Smooth muscle cell (in vitro differentiated cells): ENCODE results near the gene GIMD1. TPM values are rescaled to one million over a fixed set of nuclear protein-coding genes. Genes with fewer than 3 reads are reported as not detected.

Source experiments
- DNase-seq: peaks from one replicate; lab custom pipeline; 2025; ENCODE audit not compliant: unreplicated experiment; lab: John Stamatoyannopoulos, UW
- H2AFZ ChIP-seq: fragments of 200-600 bp; sonication (generic); 2 replicates; pipeline ENCODE4 v1.6.0; 2016; ENCODE audit warnings: antibody characterized with exemption, low read depth, mild to moderate bottlenecking
- H3F3A ChIP-seq: fragments of 200-600 bp; sonication (generic); 2 replicates; pipeline ENCODE4 v1.6.0; 2017; ENCODE audit warnings: antibody characterized with exemption, low read depth
- H3K27ac ChIP-seq: fragments of 200-600 bp; sonication (generic); 2 replicates; pipeline ENCODE4 v1.5.1; 2016; ENCODE audit warnings: low read depth, mild to moderate bottlenecking
- H3K27me3 ChIP-seq: fragments of 200-600 bp; sonication (generic); 2 replicates; pipeline ENCODE4 v1.6.1; 2016; ENCODE audit warnings: low read depth, mild to moderate bottlenecking
- H3K36me3 ChIP-seq: fragments of 200-600 bp; sonication (generic); 2 replicates; pipeline ENCODE4 v1.5.1; 2016; ENCODE audit warnings: low read depth
- H3K4me1 ChIP-seq: fragments of 200-600 bp; sonication (generic); 2 replicates; pipeline ENCODE4 v1.5.1; 2016; ENCODE audit warnings: low read depth
- H3K4me2 ChIP-seq: fragments of 200-600 bp; sonication (generic); 2 replicates; pipeline ENCODE4 v1.6.0; 2016; ENCODE audit warnings: mild to moderate bottlenecking
- H3K4me3 ChIP-seq: fragments of 200-600 bp; sonication (generic); 2 replicates; pipeline ENCODE4 v1.5.1; 2016; ENCODE audit warnings: mild to moderate bottlenecking
- H3K79me2 ChIP-seq: fragments of 200-600 bp; sonication (generic); 2 replicates; pipeline ENCODE4 v1.6.0; 2016; ENCODE audit warnings: low read depth, mild to moderate bottlenecking
- H3K9ac ChIP-seq: fragments of 200-600 bp; sonication (generic); 2 replicates; pipeline ENCODE4 v1.6.0; 2016; ENCODE audit warnings: low read depth
- H3K9me3 ChIP-seq: fragments of 200-600 bp; sonication (generic); replicated peaks from 2 replicates; pipeline ENCODE4 v1.5.1; 2016; ENCODE audit warnings: low read depth
- H4K20me1 ChIP-seq: fragments of 200-600 bp; sonication (generic); 2 replicates; pipeline ENCODE4 v1.6.0; 2016; ENCODE audit warnings: low read depth
- CTCF ChIP-seq: fragments of 200-600 bp; sonication (generic); IDR thresholded peaks from 2 replicates; pipeline ENCODE4 v1.5.1; 2017; ENCODE audit warnings: borderline replicate concordance, mild to moderate bottlenecking, antibody characterized with exemption; ENCODE audit not compliant: insufficient read depth, poor library complexity, severe bottlenecking
- WGBS: methylation state at CpG from one replicate; pipeline ENCODE4 v1.1.7; 2016; ENCODE audit warnings: low lambda C conversion rate; 5-methylcytosine and 5-hydroxymethylcytosine counted together
- polyA plus RNA-seq: library from polyadenylated mRNA; unstranded; fragments of >200 nt; fragmentation: Nextera tagmentation; extraction: Ambion mirVana; gene quantifications from 2 replicates; pipeline ENCODE4 v1.2.1, GENCODE V29; 2016
- total RNA-seq: library from RNA; depleted of rRNA; stranded (reverse); fragments of >200 nt; gene quantifications from 2 replicates; pipeline ENCODE4 v1.2.3, GENCODE V29; 2014

GIMD1 gene
- total and polyA plus RNA-seq, 2 experiments from 2014 or later, result not detected

- WGBS, result 96% methylated on average over 1 of the region's 1 CpG
- DNase-seq, result no peak
- Histone ChIP-seq H3F3A (no peaks in the 10 kb centered on the region), H3K4me2 (no peak overlapping the region), H2AFZ (no peak overlapping the region), H3K27ac (no peak overlapping the region), H3K9me3 (no peaks in the 10 kb centered on the region), H3K4me1 (peaks cover 15% of the 10 kb centered on the region), H3K36me3 (no peaks in the 10 kb centered on the region), H3K9ac (no peak overlapping the region), H3K79me2 (peaks cover 73% of the 10 kb centered on the region), H3K27me3 (no peaks in the 10 kb centered on the region), H4K20me1 (peaks cover 15% of the 10 kb centered on the region), H3K4me3 (no peak overlapping the region)
- TF ChIP-seq CTCF, result no peak
These were observed 48.3 kb downstream of the GIMD1 start for GRCh38 chr4:106320235-106320634.

GRCh38 chr4:106318511-106318910, 50.1 kb downstream of the GIMD1 start:
- peak overlapping the region; percentile 89 for H3K4me2 ChIP-seq
- no peaks in the 10 kb centered on the region for H3K36me3 ChIP-seq
- no peaks in the 10 kb centered on the region for H3K27me3 ChIP-seq
- peaks cover 76% of the 10 kb centered on the region for H3K79me2 ChIP-seq
- H3K9ac ChIP-seq, result no peak overlapping the region
- no peak overlapping the region for H2AFZ ChIP-seq
- H3K4me1 ChIP-seq, result peaks cover 20% of the 10 kb centered on the region
- DNase-seq, result no peak
- peaks cover 5% of the 10 kb centered on the region for H4K20me1 ChIP-seq
- no peak overlapping the region for H3K27ac ChIP-seq
- TF ChIP-seq CTCF, result no peak
- peak overlapping the region; percentile 92 for H3K4me3 ChIP-seq
- no peaks in the 10 kb centered on the region for H3K9me3 ChIP-seq
- no peaks in the 10 kb centered on the region for H3F3A ChIP-seq

- peak overlapping the region; percentile 92 for H3K4me3 ChIP-seq
These were observed 50.8 kb downstream of the GIMD1 start for GRCh38 chr4:106317815-106318214.

More at GRCh38 chr4:106317815-106318214, 50.8 kb downstream of the GIMD1 start:
- Histone ChIP-seq H3K9ac (no peak overlapping the region), H3K9me3 (no peaks in the 10 kb centered on the region), H3K27ac (no peak overlapping the region), H2AFZ (no peak overlapping the region), H3K79me2 (peaks cover 76% of the 10 kb centered on the region), H3K36me3 (no peaks in the 10 kb centered on the region), H4K20me1 (peaks cover 3% of the 10 kb centered on the region), H3F3A (no peaks in the 10 kb centered on the region), H3K27me3 (no peaks in the 10 kb centered on the region), H3K4me2 (peak overlapping the region; percentile 89), H3K4me1 (peaks cover 20% of the 10 kb centered on the region)
- WGBS, result 100% methylated on average over 1 of the region's 1 CpG
- no peak for DNase-seq
- no peak for TF ChIP-seq CTCF
